Neural crest cell (in vitro differentiated cells): ENCODE measurements around the gene LDHA. TPM values are rescaled to one million over a fixed set of nuclear protein-coding genes. Genes with fewer than 3 reads are reported as not detected.

ENCODE experiments used
- DNase-seq: peaks from one replicate; pipeline ENCODE4 v3.0.0; 2021; ENCODE audit warnings: low read depth, mixed read lengths, low spot score
- H3K27ac Mint-ChIP-seq: one replicate; pipeline ENCODE4 v1.8.0; 2021; ENCODE audit warnings: mild to moderate bottlenecking, mixed read lengths; ENCODE audit not compliant: unreplicated experiment
- H3K27me3 Mint-ChIP-seq: 2 replicates; pipeline ENCODE4 v1.8.0; 2021; ENCODE audit warnings: low read depth, mild to moderate bottlenecking, mixed read lengths
- H3K36me3 Mint-ChIP-seq: 2 replicates; pipeline ENCODE4 v1.8.0; 2021; ENCODE audit warnings: low read depth, mild to moderate bottlenecking, mixed read lengths
- H3K4me1 Mint-ChIP-seq: 2 replicates; pipeline ENCODE4 v1.8.0; 2021; ENCODE audit warnings: mixed read lengths
- H3K4me3 Mint-ChIP-seq: one replicate; pipeline ENCODE4 v1.8.0; 2021; ENCODE audit warnings: mild to moderate bottlenecking, mixed read lengths
- H3K9me3 Mint-ChIP-seq: 2 replicates; pipeline ENCODE4 v1.8.0; 2021; ENCODE audit warnings: mixed read lengths
- total RNA-seq: library from RNA; stranded (reverse); gene quantifications from 2 replicates; pipeline ENCODE4 v1.2.1, GENCODE V29; 2021
- TF ChIP-seq, protein P1 (sequence below): fragments of 200-600 bp; sonication (generic); conservative IDR thresholded peaks from 2 replicates; pipeline ENCODE4 v1.5.0; 2021; ENCODE audit warnings: antibody characterized with exemption, mild to moderate bottlenecking

LDHA gene
- total RNA-seq, 1 donor from 2014 or later: 297 TPM

DNA sequence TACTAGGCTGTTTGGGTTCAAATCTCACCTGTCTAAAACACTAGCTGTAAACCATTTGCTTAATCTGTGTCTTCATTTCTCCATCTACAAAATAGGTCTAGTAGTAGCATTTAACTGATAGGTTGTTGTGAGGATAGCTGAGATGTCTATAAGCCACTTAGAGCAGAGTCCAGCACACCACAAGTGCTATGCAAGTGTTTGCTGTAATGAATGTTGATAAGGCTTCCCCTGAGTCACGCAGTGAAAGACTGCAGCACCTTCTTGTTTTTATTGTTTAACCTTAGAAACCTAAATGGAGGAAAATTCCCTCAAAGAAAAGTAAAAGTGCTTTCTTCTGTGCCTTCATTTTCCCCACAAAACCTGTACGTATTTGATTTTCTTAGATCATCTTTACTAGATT is 23.1 kb upstream of the LDHA start:
- DNase-seq: no peak
- H3K9me3 Mint-ChIP-seq: no peaks in the 10 kb centered on the region
- no peak overlapping the region for H3K4me3 Mint-ChIP-seq
- no peak overlapping the region for H3K27ac Mint-ChIP-seq
- TF ChIP-seq, protein P1, sequence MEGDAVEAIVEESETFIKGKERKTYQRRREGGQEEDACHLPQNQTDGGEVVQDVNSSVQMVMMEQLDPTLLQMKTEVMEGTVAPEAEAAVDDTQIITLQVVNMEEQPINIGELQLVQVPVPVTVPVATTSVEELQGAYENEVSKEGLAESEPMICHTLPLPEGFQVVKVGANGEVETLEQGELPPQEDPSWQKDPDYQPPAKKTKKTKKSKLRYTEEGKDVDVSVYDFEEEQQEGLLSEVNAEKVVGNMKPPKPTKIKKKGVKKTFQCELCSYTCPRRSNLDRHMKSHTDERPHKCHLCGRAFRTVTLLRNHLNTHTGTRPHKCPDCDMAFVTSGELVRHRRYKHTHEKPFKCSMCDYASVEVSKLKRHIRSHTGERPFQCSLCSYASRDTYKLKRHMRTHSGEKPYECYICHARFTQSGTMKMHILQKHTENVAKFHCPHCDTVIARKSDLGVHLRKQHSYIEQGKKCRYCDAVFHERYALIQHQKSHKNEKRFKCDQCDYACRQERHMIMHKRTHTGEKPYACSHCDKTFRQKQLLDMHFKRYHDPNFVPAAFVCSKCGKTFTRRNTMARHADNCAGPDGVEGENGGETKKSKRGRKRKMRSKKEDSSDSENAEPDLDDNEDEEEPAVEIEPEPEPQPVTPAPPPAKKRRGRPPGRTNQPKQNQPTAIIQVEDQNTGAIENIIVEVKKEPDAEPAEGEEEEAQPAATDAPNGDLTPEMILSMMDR: no peak
- no peaks in the 10 kb centered on the region for H3K27me3 Mint-ChIP-seq
- peaks cover 3% of the 10 kb centered on the region for H3K36me3 Mint-ChIP-seq
- no peaks in the 10 kb centered on the region for H3K4me1 Mint-ChIP-seq

DNA sequence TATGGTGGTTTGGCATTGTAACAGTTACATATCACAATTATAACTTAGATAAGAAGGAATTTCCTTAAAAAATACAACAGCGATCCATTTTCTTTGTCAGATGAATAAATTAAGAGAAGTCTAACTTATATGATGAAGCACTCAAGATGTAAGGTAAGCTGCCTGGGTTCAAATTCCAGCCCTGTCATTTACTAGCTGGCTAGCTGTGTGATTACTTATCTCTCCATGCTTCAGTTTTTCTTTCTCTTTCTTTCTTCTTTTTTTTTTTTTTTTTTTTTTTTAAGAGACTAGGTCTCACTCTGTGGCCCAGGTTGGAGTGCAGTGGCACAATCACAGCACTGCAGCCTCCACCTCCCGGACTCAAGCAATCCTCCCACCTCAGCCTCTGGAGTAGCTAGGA is 22.2 kb upstream of the LDHA start:
- H3K9me3 Mint-ChIP-seq: no peaks in the 10 kb centered on the region
- no peak overlapping the region for H3K27ac Mint-ChIP-seq
- no peak for DNase-seq
- H3K36me3 Mint-ChIP-seq: peaks cover 2% of the 10 kb centered on the region
- H3K27me3 Mint-ChIP-seq: no peaks in the 10 kb centered on the region
- H3K4me1 Mint-ChIP-seq: no peaks in the 10 kb centered on the region
- no peak overlapping the region for H3K4me3 Mint-ChIP-seq
- TF ChIP-seq, protein P1: no peak

DNA sequence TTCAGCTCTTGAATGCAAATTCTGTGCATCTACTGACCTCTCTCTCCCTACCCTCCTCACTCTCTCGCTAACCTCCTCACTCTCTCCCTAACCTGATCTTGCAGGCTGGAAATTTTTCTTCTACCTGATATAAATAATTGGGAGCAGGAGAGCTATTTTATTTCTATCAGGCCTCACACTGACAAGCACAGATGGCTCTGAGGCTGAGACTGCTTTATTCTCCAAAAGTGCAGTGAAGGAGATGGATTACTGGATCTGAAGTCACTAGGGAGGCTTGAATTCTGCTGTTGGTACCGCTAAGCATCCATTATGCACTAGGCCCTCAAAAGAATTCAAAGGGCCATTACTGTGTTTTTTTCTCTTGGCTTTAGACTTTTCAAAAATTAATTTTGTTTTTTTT is 19.4 kb upstream of the LDHA start:
- Mint-ChIP-seq H3K27me3 (no peaks in the 10 kb centered on the region), H3K9me3 (no peaks in the 10 kb centered on the region), H3K27ac (peak overlapping the region; percentile 52), H3K4me1 (no peaks in the 10 kb centered on the region), H3K4me3 (no peak overlapping the region), H3K36me3 (no peaks in the 10 kb centered on the region)
- no peak for DNase-seq
- TF ChIP-seq, protein P1: no peak

DNA sequence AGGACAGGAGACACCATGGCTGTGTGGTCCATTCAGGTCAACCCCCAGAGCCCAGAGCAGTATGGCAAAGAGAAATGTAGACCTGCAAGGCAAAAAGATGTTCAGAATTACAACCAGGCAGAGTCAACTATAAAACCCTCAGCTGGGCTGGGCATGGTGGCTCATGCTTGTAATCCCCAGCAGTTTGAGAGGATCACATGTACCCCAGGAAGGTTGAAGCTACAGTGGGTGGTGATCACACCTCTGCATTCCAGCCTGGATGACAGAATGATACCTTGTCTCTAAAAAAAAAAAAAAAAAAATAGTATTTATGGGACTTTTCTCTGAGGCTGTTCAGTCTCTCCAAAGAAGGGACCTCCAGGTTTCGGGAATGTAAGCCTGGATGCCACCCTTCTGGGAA is 18.4 kb upstream of the LDHA start:
- H3K9me3 Mint-ChIP-seq: no peaks in the 10 kb centered on the region
- H3K27ac Mint-ChIP-seq: no peak overlapping the region
- no peak overlapping the region for H3K4me3 Mint-ChIP-seq
- DNase-seq: no peak
- TF ChIP-seq, protein P1: no peak
- H3K36me3 Mint-ChIP-seq: no peaks in the 10 kb centered on the region
- H3K4me1 Mint-ChIP-seq: no peaks in the 10 kb centered on the region
- no peaks in the 10 kb centered on the region for H3K27me3 Mint-ChIP-seq

DNA sequence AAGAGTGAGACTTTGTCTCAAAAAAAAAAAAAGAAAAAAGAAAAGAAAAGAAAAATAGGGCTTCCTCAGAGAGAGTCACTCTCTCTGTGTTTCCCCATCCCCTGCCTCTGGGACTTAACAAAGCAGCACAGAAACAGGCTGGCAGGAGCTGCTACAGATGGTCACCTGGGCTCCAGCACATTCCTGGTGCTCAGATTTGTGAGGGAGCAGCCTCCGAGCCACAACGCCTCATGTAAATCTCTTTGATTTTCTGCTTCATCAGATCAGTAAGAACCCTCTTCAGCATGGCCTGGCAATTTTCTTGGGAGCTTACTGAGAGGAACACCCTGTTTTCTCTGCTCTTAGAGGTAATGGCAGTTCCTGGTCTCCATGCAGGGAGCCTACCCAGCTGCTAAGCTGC is 15.2 kb upstream of the LDHA start:
- no peak for DNase-seq
- no peak overlapping the region for H3K4me3 Mint-ChIP-seq
- H3K9me3 Mint-ChIP-seq: no peaks in the 10 kb centered on the region
- TF ChIP-seq, protein P1: no peak
- no peaks in the 10 kb centered on the region for H3K27me3 Mint-ChIP-seq
- H3K4me1 Mint-ChIP-seq: peaks cover 14% of the 10 kb centered on the region
- no peaks in the 10 kb centered on the region for H3K36me3 Mint-ChIP-seq
- H3K27ac Mint-ChIP-seq: no peak overlapping the region
